IMR-90 (cell line): ENCODE measurements around the gene RNU6-9. TPM values are rescaled to one million over a fixed set of nuclear protein-coding genes. Genes with fewer than 3 reads are reported as not detected.

Experiments used
- ATAC-seq: fragments of 200-7000 bp; cut with Tn5 transposase; 2 replicates; pipeline ENCODE4 v1.9.1; 2020; ENCODE audit warnings: low read depth, mild to moderate bottlenecking, moderate library complexity
- BruUV-seq: library from RNA; stranded (reverse); fragments of 400-500 nt; replicated peaks from 2 replicates; lab custom pipeline; 2021; lab: Mats Ljungman, UMichigan
- CTCF ChIA-PET: fragments of 300-600 bp; formaldehyde crosslinking; extraction: SDS; loops from one replicate; lab custom pipeline; 2021; ENCODE audit warnings: antibody characterized with exemption; lab: Yijun Ruan, JAX
- POLR2A ChIA-PET: fragments of 300-600 bp; sonication (Branson Sonifier 250); formaldehyde crosslinking; loops from one replicate; lab custom pipeline; 2022; ENCODE audit warnings: antibody characterized with exemption; ENCODE audit not compliant: unreplicated experiment; lab: Charles Lee
- DNase-seq: peaks from one replicate; pipeline ENCODE4 v3.0.0; 2013
- H2AFZ ChIP-seq: replicated peaks from 2 replicates; pipeline ENCODE3; 2013; ENCODE audit warnings: low read length, mild to moderate bottlenecking; ENCODE audit not compliant: poor library complexity
- H2AK5ac ChIP-seq: 2 replicates; pipeline ENCODE4 v1.6.1; 2013; ENCODE audit warnings: low read depth, low read length, inconsistent platforms
- H2AK9ac ChIP-seq: replicated peaks from 2 replicates; pipeline ENCODE3; 2013; ENCODE audit warnings: mild to moderate bottlenecking, low read depth, low read length, moderate library complexity; ENCODE audit not compliant: poor library complexity
- H2BK120ac ChIP-seq: 2 replicates; pipeline ENCODE4 v1.6.1; 2013; ENCODE audit warnings: low read depth, low read length, inconsistent platforms
- H2BK15ac ChIP-seq: 3 replicates; pipeline ENCODE4 v1.6.1; 2013; ENCODE audit warnings: low read depth, low read length, inconsistent platforms
- H2BK20ac ChIP-seq: 2 replicates; pipeline ENCODE4 v1.6.1; 2013; ENCODE audit warnings: low read depth, mild to moderate bottlenecking, inconsistent platforms, low read length, moderate library complexity
- H2BK5ac ChIP-seq: 2 replicates; pipeline ENCODE4 v1.6.1; 2013; ENCODE audit warnings: mild to moderate bottlenecking, low read depth, low read length, inconsistent platforms; ENCODE audit not compliant: poor library complexity, severe bottlenecking
- H3K14ac ChIP-seq: replicated peaks from 2 replicates; pipeline ENCODE4 v1.6.1; 2013; ENCODE audit warnings: low read depth, low read length, inconsistent platforms
- H3K18ac ChIP-seq: 2 replicates; pipeline ENCODE4 v1.6.1; 2013; ENCODE audit warnings: low read depth, low read length, control low read depth
- H3K23ac ChIP-seq: 2 replicates; pipeline ENCODE4 v1.6.1; 2013; ENCODE audit warnings: low read depth, low read length, inconsistent platforms
- H3K27ac ChIP-seq: 2 replicates; pipeline ENCODE4 v1.5.1; 2013; ENCODE audit warnings: mild to moderate bottlenecking, control low read depth, low read length; ENCODE audit not compliant: insufficient read depth
- H3K27me3 ChIP-seq: 2 replicates; pipeline ENCODE4 v1.6.1; 2013; ENCODE audit warnings: low read length; ENCODE audit not compliant: control insufficient read depth, insufficient read depth
- H3K36me3 ChIP-seq: 2 replicates; pipeline ENCODE4 v1.6.1; 2013; ENCODE audit warnings: low read length, mixed read lengths; ENCODE audit not compliant: control insufficient read depth, insufficient read depth
- H3K4ac ChIP-seq: 2 replicates; pipeline ENCODE4 v1.6.1; 2013; ENCODE audit warnings: low read depth, low read length, inconsistent platforms
- H3K4me1 ChIP-seq: 2 replicates; pipeline ENCODE4 v1.6.1; 2013; ENCODE audit warnings: low read length, mixed read lengths; ENCODE audit not compliant: control insufficient read depth, insufficient read depth
- H3K4me2 ChIP-seq: 2 replicates; pipeline ENCODE4 v1.6.1; 2013; ENCODE audit warnings: low read depth, mild to moderate bottlenecking, control low read depth, low read length, moderate library complexity
- H3K4me3 ChIP-seq: 2 replicates; pipeline ENCODE4 v1.5.1; 2013; ENCODE audit warnings: low read depth, mild to moderate bottlenecking, control low read depth, low read length, moderate library complexity; ENCODE audit not compliant: insufficient read depth
- H3K56ac ChIP-seq: 2 replicates; pipeline ENCODE4 v1.6.1; 2013; ENCODE audit warnings: low read length, inconsistent platforms; ENCODE audit not compliant: insufficient read depth; ENCODE audit errors: extremely low read depth
- H3K79me1 ChIP-seq, 2 experiments: 2 replicates each; pipeline ENCODE4 v1.6.1; 2013; ENCODE audit warnings: low read length in 2 of 2, inconsistent platforms in 1 of 2, low read depth in 1 of 2
- H3K9ac ChIP-seq: 2 replicates; pipeline ENCODE4 v1.6.1; 2013; ENCODE audit warnings: low read depth, low read length, control low read depth
- H3K9me1 ChIP-seq: 2 replicates; pipeline ENCODE4 v1.6.1; 2013; ENCODE audit warnings: low read length, inconsistent platforms; ENCODE audit not compliant: insufficient read depth
- H3K9me3 ChIP-seq: 2 replicates; pipeline ENCODE4 v1.6.1; 2013; ENCODE audit warnings: low read length; ENCODE audit not compliant: control insufficient read depth, insufficient read depth
- H4K20me1 ChIP-seq: 2 replicates; pipeline ENCODE4 v1.6.1; 2013; ENCODE audit warnings: low read length, inconsistent platforms; ENCODE audit not compliant: insufficient read depth
- H4K5ac ChIP-seq: 2 replicates; pipeline ENCODE4 v1.6.1; 2013; ENCODE audit warnings: mild to moderate bottlenecking, low read depth, low read length, control low read depth
- H4K8ac ChIP-seq, 2 experiments: 2 replicates each; pipeline ENCODE4 v1.6.1; 2013; ENCODE audit warnings: low read depth in 2 of 2, low read length in 2 of 2, control low read depth in 1 of 2, inconsistent platforms in 1 of 2
- H4K91ac ChIP-seq: 2 replicates; pipeline ENCODE4 v1.6.1; 2013; ENCODE audit warnings: low read depth, low read length, inconsistent platforms; ENCODE audit not compliant: insufficient read depth
- BHLHE40 ChIP-seq: fragments of 150-350 bp; IDR thresholded peaks from 2 replicates; pipeline ENCODE4 v1.6.1; 2016; ENCODE audit warnings: mild to moderate bottlenecking, low read depth, low read length
- CHD1 ChIP-seq: IDR thresholded peaks from 2 replicates; pipeline ENCODE4 v1.6.1; 2012; ENCODE audit warnings: low read depth, low read length, improper control_type of control experiment
- CTCF ChIP-seq: conservative IDR thresholded peaks from 2 replicates; pipeline ENCODE4 v1.5.1; 2012; ENCODE audit warnings: mild to moderate bottlenecking, low read depth, low read length, improper control_type of control experiment
- ELK1 ChIP-seq: fragments of 150-350 bp; IDR thresholded peaks from 2 replicates; pipeline ENCODE4 v1.6.1; 2016; ENCODE audit warnings: low read depth, mild to moderate bottlenecking, low read length, moderate library complexity, borderline replicate concordance
- FOS ChIP-seq: fragments of 150-350 bp; IDR thresholded peaks from 2 replicates; pipeline ENCODE4 v1.6.1; 2016; ENCODE audit warnings: low read depth, low read length
- MAFK ChIP-seq: IDR thresholded peaks from 2 replicates; pipeline ENCODE4 v1.6.1; 2012; ENCODE audit warnings: low read depth, low read length, improper control_type of control experiment
- MAZ ChIP-seq: IDR thresholded peaks from 2 replicates; pipeline ENCODE4 v1.6.1; 2012; ENCODE audit warnings: low read depth, mild to moderate bottlenecking, low read length, improper control_type of control experiment, moderate library complexity, borderline replicate concordance
- MXI1 ChIP-seq: IDR thresholded peaks from 2 replicates; pipeline ENCODE4 v1.6.1; 2012; ENCODE audit warnings: low read depth, mild to moderate bottlenecking, low read length, moderate library complexity, borderline replicate concordance
- POLR2A ChIP-seq: IDR thresholded peaks from 2 replicates; pipeline ENCODE4 v1.6.1; 2012; ENCODE audit warnings: mild to moderate bottlenecking, low read depth, low read length
- RCOR1 ChIP-seq: IDR thresholded peaks from 2 replicates; pipeline ENCODE4 v1.6.1; 2012; ENCODE audit warnings: mild to moderate bottlenecking, low read length, improper control_type of control experiment; ENCODE audit not compliant: insufficient replicate concordance
- RFX5 ChIP-seq: IDR thresholded peaks from 2 replicates; pipeline ENCODE4 v1.8.0; 2012; ENCODE audit warnings: low read depth, mild to moderate bottlenecking, low read length, moderate library complexity
- SMC3 ChIP-seq: fragments of 150-350 bp; IDR thresholded peaks from 2 replicates; pipeline ENCODE4 v1.6.1; 2016; ENCODE audit warnings: low read depth, mild to moderate bottlenecking, antibody characterized with exemption, low read length, moderate library complexity
- USF2 ChIP-seq: fragments of 150-350 bp; IDR thresholded peaks from 2 replicates; pipeline ENCODE4 v1.6.1; 2017; ENCODE audit warnings: mild to moderate bottlenecking, antibody characterized with exemption, low read length, low read depth
- WGBS, 2 experiments: methylation state at CpG; one replicate each; pipeline versions ENCODE4 v1.1.5 to v1.1.7; 2013; ENCODE audit warnings: missing lambda C conversion rate in 2 of 2; ENCODE audit not compliant: insufficient read length in 1 of 2; ENCODE audit errors: extremely low coverage in 2 of 2; 5-methylcytosine and 5-hydroxymethylcytosine counted together
- dilution Hi-C: fragments of 300-500 bp; cut with HindIII; formaldehyde crosslinking; loops from one replicate; pipeline ENCODE4 v1.14.3; 2018; ENCODE audit warnings: low sequenced_read_pairs; ENCODE audit not compliant: unreplicated experiment
- in situ Hi-C: fragments of 300-500 bp; cut with MboI; formaldehyde crosslinking; loops from 3 replicates; pipeline ENCODE4 v1.14.3; 2019; ENCODE audit warnings: low sequenced_read_pairs, inconsistent platforms, mixed read lengths
- intact Hi-C: fragments of 100-400 bp; cut with micrococcal nuclease; formaldehyde crosslinking; loops from 2 replicates; pipeline ENCODE4 v1.10.0; 2022
- polyA plus RNA-seq, 3 experiments: library from polyadenylated mRNA; depleted of rRNA; stranded (reverse); fragments of >200 nt; gene quantifications; 2 replicates each; pipeline ENCODE4 v1.2.3, GENCODE V29; 2012; ENCODE audit warnings: low replicate concordance in 1 of 3
- total RNA-seq: library from RNA; depleted of rRNA; stranded (reverse); fragments of >200 nt; gene quantifications from 2 replicates; pipeline ENCODE4 v1.2.3, GENCODE V29; 2012

Gene RNU6-9
- total and polyA plus RNA-seq, 2 of the 4 experiments (the other 2 are of a cell fraction) = not detected

GRCh38 chr19:866769-867300 lies 26.4 kb upstream of the RNU6-9 start:
- Histone ChIP-seq H3K79me1 (peaks cover 7 to 22% of the 10 kb centered on the region in 2 experiments; a peak in 2 of 4 replicates), H3K27me3 (no peaks in the 10 kb centered on the region), H3K9me1 (no peaks in the 10 kb centered on the region; the same call in 1 of the 2 replicates), H4K20me1 (peaks cover 12% of the 10 kb centered on the region), H2BK5ac (no peak overlapping the region), H2BK120ac (no peak overlapping the region), H3K27ac (no peak overlapping the region), H3K18ac (no peak overlapping the region), H2AK5ac (no peak overlapping the region), H2BK15ac (no peak overlapping the region), H4K5ac (no peak overlapping the region), H3K9me3 (no peaks in the 10 kb centered on the region), H3K4me1 (peaks cover 22% of the 10 kb centered on the region), H2BK20ac (no peak overlapping the region), H4K91ac (no peak overlapping the region), H4K8ac (no peak overlapping the region), H3K23ac (no peak overlapping the region), H3K14ac (no peak overlapping the region), H3K4me2 (no peak overlapping the region), H3K9ac (no peak overlapping the region), H2AFZ (no peak overlapping the region), H3K4ac (no peak overlapping the region), H2AK9ac (no peak overlapping the region), H3K4me3 (no peak overlapping the region), H3K36me3 (peaks cover 16% of the 10 kb centered on the region), H3K56ac (no peak overlapping the region)
- WGBS, 2 experiments = 86% methylated on average over 19 of the region's 38 CpGs; no CpG with 5 or more reads in 1 of the 2 experiments
- TF ChIP-seq CHD1 (no peak), SMC3 (no peak), ELK1 (no peak), FOS (no peak), BHLHE40 (no peak), POLR2A (no peak), CTCF (no peak), MAFK (no peak), MXI1 (no peak), MAZ (no peak), RFX5 (no peak), USF2 (no peak), RCOR1 (no peak)
- ChIA-PET POLR2A (no interaction called here), CTCF (no interaction called here)
- dilution Hi-C loops = no loop called here
- ATAC-seq = no peak
- in situ Hi-C loops = no loop called here
- no peak for DNase-seq
- no TSS peak for BruUV-seq
- intact Hi-C loops = loop anchor here (5.0 to 10.0 kb wide), 3 partner anchors 45 to 202 kb away; partner anchors contain the start of genes R3HDM4, RNF126 and WDR18
